HL-60 (cell line): Measurements from ENCODE around the gene DNASE1L1.
A peak's percentile ranks its signal among the peaks of the same experiment; 100 is the strongest.
"Not testable (repeated sequence)": the region's sequence is repeated elsewhere in the genome, so short reads cannot be mapped to it uniquely, and the experiment has no call there.

Experiments used
- DNase-seq, 2 experiments: peaks; one replicate each; pipeline ENCODE4 v3.0.0-alpha.2; 2010 to 2020; ENCODE audit warnings: low read depth in 1 of 2, low spot score in 1 of 2
- H3K27ac ChIP-seq: fragments of 250-450 bp; sonication (Bioruptor Pico); replicated peaks from 2 replicates; pipeline ENCODE4 v1.5.1; 2020; ENCODE audit warnings: mild to moderate bottlenecking, moderate library complexity
- H3K27me3 ChIP-seq: fragments of 250-450 bp; sonication (Bioruptor Pico); 2 replicates; pipeline ENCODE4 v1.5.1; 2021; ENCODE audit warnings: mild to moderate bottlenecking, moderate library complexity; ENCODE audit not compliant: insufficient read depth, poor library complexity, severe bottlenecking
- H3K4me3 ChIP-seq: replicated peaks from 2 replicates; pipeline ENCODE4 v1.5.1; 2011; ENCODE audit warnings: mild to moderate bottlenecking, control low read depth, low read length; ENCODE audit not compliant: insufficient read depth
- CTCF ChIP-seq: IDR thresholded peaks from one replicate; pipeline ENCODE4 v1.5.1; 2011; ENCODE audit warnings: low read length, control low read depth, inconsistent platforms; ENCODE audit not compliant: insufficient read depth
- GABPA ChIP-seq: IDR thresholded peaks from 2 replicates; pipeline ENCODE4 v1.6.1; 2012; ENCODE audit warnings: low read depth
- POLR2AphosphoS5 ChIP-seq: IDR thresholded peaks from 2 replicates; pipeline ENCODE4 v1.6.1; 2012; ENCODE audit warnings: low read depth
- REST ChIP-seq: IDR thresholded peaks from 2 replicates; pipeline ENCODE4 v1.6.1; 2012; ENCODE audit warnings: low read depth; ENCODE audit not compliant: insufficient replicate concordance
- SPI1 ChIP-seq: IDR thresholded peaks from 2 replicates; pipeline ENCODE4 v1.6.1; 2012; ENCODE audit warnings: low read depth, mild to moderate bottlenecking, borderline replicate concordance

Gene DNASE1L1

GRCh38 chrX:154402622-154403127 lies 6.4 kb downstream of the DNASE1L1 start:
- no peak for DNase-seq
- Histone ChIP-seq H3K27me3 (no peaks in the 10 kb centered on the region), H3K27ac (no peak overlapping the region), H3K4me3 (no peak overlapping the region)
- TF ChIP-seq REST (no peak), CTCF (no peak), GABPA (no peak), SPI1 (no peak), POLR2AphosphoS5 (no peak)

- TF ChIP-seq REST (no peak), GABPA (no peak), CTCF (no peak), SPI1 (no peak), POLR2AphosphoS5 (no peak)
- Histone ChIP-seq H3K4me3 (no peak overlapping the region), H3K27me3 (no peaks in the 10 kb centered on the region), H3K27ac (no peak overlapping the region)
- no peak for DNase-seq
Measured at GRCh38 chrX:154401918-154402621, 7.0 kb downstream of the DNASE1L1 start.

- Histone ChIP-seq H3K27me3 (no peaks in the 10 kb centered on the region), H3K4me3 (no peak overlapping the region), H3K27ac (no peak overlapping the region)
- DNase-seq: peak in 1 of 2 experiments; percentile 18
- TF ChIP-seq GABPA (no peak), REST (no peak), POLR2AphosphoS5 (peak; percentile 98)
Measured at GRCh38 chrX:154401045-154401799, 7.8 kb downstream of the DNASE1L1 start.

GRCh38 chrX:154400369-154400817 lies 8.7 kb downstream of the DNASE1L1 start:
- not testable (repeated sequence) for H3K4me3 ChIP-seq, DNase-seq, H3K27me3 ChIP-seq, H3K27ac ChIP-seq
